Measurements from ENCODE around the gene THSD7A. TPM values are rescaled to one million over a fixed set of nuclear protein-coding genes. Genes with fewer than 3 reads are reported as not detected.

The THSD7A gene
- total and polyA plus RNA-seq, 2 of the 8 experiments (the other 6 are each of a cell fraction or from before 2014, with no cell fraction given) = 0.44 to 1.2 TPM

DNA sequence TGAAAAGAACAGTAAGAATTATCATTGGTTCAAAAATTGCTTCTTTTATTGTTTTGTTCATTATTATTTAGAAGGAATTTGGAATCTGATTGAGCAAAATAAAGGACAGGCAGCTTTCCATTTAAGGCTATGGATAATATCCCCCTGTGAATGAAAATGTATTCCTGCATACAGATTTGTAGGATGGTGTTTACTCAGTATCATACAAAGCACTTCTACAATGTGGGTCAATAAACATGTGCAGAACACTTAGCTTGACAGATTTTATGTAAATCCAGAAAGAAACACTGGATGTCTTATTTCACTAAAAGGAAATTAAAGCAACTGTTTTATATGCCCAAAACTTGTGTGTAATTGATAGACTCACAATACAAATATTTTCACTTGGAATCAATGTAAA is 189.7 kb downstream of the THSD7A start:
- no peak overlapping the region for H3K27ac ChIP-seq (ENCODE audit: low read depth, low read length)
- no peak overlapping the region for H3K18ac ChIP-seq (ENCODE audit: extremely low read depth, low read length)
- H2BK15ac ChIP-seq (ENCODE audit: low read length) = no peak overlapping the region
- peaks cover 2% of the 10 kb centered on the region; the same call in 1 of the 2 replicates for H3K23me2 ChIP-seq (ENCODE audit: low read depth, low read length)
- no peak overlapping the region for H2AK5ac ChIP-seq (ENCODE audit: low read depth, low read length)
- H2AFZ ChIP-seq (ENCODE audit: low read length) = no peak overlapping the region
- no peak overlapping the region for H4K5ac ChIP-seq (ENCODE audit: insufficient read length, low read depth, low read length)
- H3K79me1 ChIP-seq (ENCODE audit: low read depth, low read length) = no peaks in the 10 kb centered on the region
- H4K8ac ChIP-seq (ENCODE audit: extremely low read depth, insufficient read depth, low read length) = no peak overlapping the region
- H3K4me1 ChIP-seq (replicated peaks in 1 of 4; ENCODE audit: control insufficient read depth in 3 of 4, insufficient read depth in 4 of 4, low read length in 3 of 4) = no peaks in the 10 kb centered on the region
- no peak overlapping the region for H3K4me2 ChIP-seq (ENCODE audit: insufficient read depth in 1 of 2, low read depth in 2 of 2, low read length in 2 of 2)
- ChIA-PET POLR2A (ENCODE audit: partially characterized antibody) (no interaction called here), CTCF (ENCODE audit: partially characterized antibody) (no interaction called here)
- H3K56ac ChIP-seq (replicated peaks; ENCODE audit: insufficient read length, low read depth, low read length) = no peak overlapping the region
- no peak overlapping the region for H3K23ac ChIP-seq (ENCODE audit: insufficient read length)
- no peak overlapping the region for H4K91ac ChIP-seq (replicated peaks; ENCODE audit: insufficient read length, low read length)
- no peaks in the 10 kb centered on the region for H4K20me1 ChIP-seq (replicated peaks in 1 of 2; ENCODE audit: control insufficient read depth in 1 of 2, insufficient read depth in 2 of 2, low read length in 2 of 2)
- H3K9ac ChIP-seq (replicated peaks in 1 of 4; ENCODE audit: extremely low read depth in 1 of 4, low read depth in 3 of 4, low read length in 3 of 4) = no peak overlapping the region
- H3K79me2 ChIP-seq (ENCODE audit: control insufficient read depth in 1 of 2, insufficient read depth in 2 of 2, low read length in 2 of 2) = no peaks in the 10 kb centered on the region
- DNase-seq (ENCODE audit: low read depth in 1 of 2, low spot score in 2 of 2) = no peak
- peaks cover 0 to 1% (median 0%) of the 10 kb centered on the region in 4 experiments; a peak in 1 of 7 replicates for H3K27me3 ChIP-seq (replicated peaks in 1 of 4; ENCODE audit: control insufficient read depth in 3 of 4, extremely low read depth in 1 of 4, insufficient read depth in 3 of 4, low read length in 3 of 4)
- no peak overlapping the region for H2BK20ac ChIP-seq (ENCODE audit: low read length)
- H2BK5ac ChIP-seq (ENCODE audit: low read depth, low read length) = no peak overlapping the region
- no peak overlapping the region for H3K14ac ChIP-seq (ENCODE audit: insufficient read length)
- no peaks in the 10 kb centered on the region for H3K36me3 ChIP-seq (ENCODE audit: control insufficient read depth in 2 of 4, insufficient read depth in 4 of 4, low read length in 3 of 4)
- H3K4ac ChIP-seq (replicated peaks; ENCODE audit: insufficient read length, low read depth, low read length) = no peak overlapping the region
- no peaks in the 10 kb centered on the region for H3K9me3 ChIP-seq (ENCODE audit: insufficient read depth in 2 of 2, low read depth in 1 of 2, low read length in 1 of 2)
- no peak overlapping the region for H3K4me3 ChIP-seq (ENCODE audit: extremely low read depth in 1 of 4, insufficient read depth in 2 of 4, low read depth in 3 of 4, low read length in 4 of 4)
- H2BK120ac ChIP-seq (replicated peaks; ENCODE audit: low read depth, low read length) = no peak overlapping the region
- no peak for FAIRE-seq
- no peak overlapping the region for H2BK12ac ChIP-seq (ENCODE audit: low read depth, low read length)
- TF ChIP-seq NANOG (IDR thresholded peaks at IDR 0.05; ENCODE audit: insufficient read depth, low read depth, low read length, poor library complexity, severe bottlenecking) (no peak), GABPA (IDR thresholded peaks at IDR 0.05; ENCODE audit: borderline replicate concordance, insufficient read depth, low read length) (no peak), ASH2L (IDR thresholded peaks at IDR 0.05; ENCODE audit: low read length) (no peak), GTF2F1 (IDR thresholded peaks at IDR 0.05; ENCODE audit: borderline replicate concordance, low read depth, low read length) (no peak), ZNF274 (IDR thresholded peaks at IDR 0.05; ENCODE audit: borderline replicate concordance, extremely low read depth, low read length) (no peak), CHD2 (IDR thresholded peaks at IDR 0.05; ENCODE audit: low read length) (no peak), BACH1 (IDR thresholded peaks at IDR 0.05; ENCODE audit: low read length) (no peak), CEBPB (IDR thresholded peaks at IDR 0.05; ENCODE audit: low read depth, low read length) (no peak), TAF7 (optimal IDR thresholded peaks at IDR 0.05; ENCODE audit: borderline replicate concordance, low read depth, low read length) (no peak), RAD21 (IDR thresholded peaks at IDR 0.05 in 1 of 2, conservative IDR thresholded peaks at IDR 0.05 in 1 of 2; ENCODE audit: low read depth in 2 of 2, low read length in 2 of 2) (no peak), SIN3A (conservative IDR thresholded peaks at IDR 0.05 in 1 of 2, IDR thresholded peaks at IDR 0.05 in 1 of 2; ENCODE audit: low read depth in 1 of 2, low read length in 2 of 2) (no peak)
- TF ChIP-seq, protein P1, sequence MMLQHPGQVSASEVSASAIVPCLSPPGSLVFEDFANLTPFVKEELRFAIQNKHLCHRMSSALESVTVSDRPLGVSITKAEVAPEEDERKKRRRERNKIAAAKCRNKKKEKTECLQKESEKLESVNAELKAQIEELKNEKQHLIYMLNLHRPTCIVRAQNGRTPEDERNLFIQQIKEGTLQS (IDR thresholded peaks at IDR 0.05; ENCODE audit: insufficient read depth, low read depth, low read length) = no peak
- TF ChIP-seq, protein P2, sequence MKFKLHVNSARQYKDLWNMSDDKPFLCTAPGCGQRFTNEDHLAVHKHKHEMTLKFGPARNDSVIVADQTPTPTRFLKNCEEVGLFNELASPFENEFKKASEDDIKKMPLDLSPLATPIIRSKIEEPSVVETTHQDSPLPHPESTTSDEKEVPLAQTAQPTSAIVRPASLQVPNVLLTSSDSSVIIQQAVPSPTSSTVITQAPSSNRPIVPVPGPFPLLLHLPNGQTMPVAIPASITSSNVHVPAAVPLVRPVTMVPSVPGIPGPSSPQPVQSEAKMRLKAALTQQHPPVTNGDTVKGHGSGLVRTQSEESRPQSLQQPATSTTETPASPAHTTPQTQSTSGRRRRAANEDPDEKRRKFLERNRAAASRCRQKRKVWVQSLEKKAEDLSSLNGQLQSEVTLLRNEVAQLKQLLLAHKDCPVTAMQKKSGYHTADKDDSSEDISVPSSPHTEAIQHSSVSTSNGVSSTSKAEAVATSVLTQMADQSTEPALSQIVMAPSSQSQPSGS (IDR thresholded peaks at IDR 0.05; ENCODE audit: low read length) = no peak

Measured in H1 (cell line).